Measurements from ENCODE around the gene CIRBP. TPM values are rescaled to one million over a fixed set of nuclear protein-coding genes. Genes with fewer than 3 reads are reported as not detected.

Gene CIRBP
- total and polyA plus RNA-seq, 2 of the 13 experiments (the other 11 are each of a cell fraction or from before 2014, with no cell fraction given), result 133 to 140 TPM

DNA sequence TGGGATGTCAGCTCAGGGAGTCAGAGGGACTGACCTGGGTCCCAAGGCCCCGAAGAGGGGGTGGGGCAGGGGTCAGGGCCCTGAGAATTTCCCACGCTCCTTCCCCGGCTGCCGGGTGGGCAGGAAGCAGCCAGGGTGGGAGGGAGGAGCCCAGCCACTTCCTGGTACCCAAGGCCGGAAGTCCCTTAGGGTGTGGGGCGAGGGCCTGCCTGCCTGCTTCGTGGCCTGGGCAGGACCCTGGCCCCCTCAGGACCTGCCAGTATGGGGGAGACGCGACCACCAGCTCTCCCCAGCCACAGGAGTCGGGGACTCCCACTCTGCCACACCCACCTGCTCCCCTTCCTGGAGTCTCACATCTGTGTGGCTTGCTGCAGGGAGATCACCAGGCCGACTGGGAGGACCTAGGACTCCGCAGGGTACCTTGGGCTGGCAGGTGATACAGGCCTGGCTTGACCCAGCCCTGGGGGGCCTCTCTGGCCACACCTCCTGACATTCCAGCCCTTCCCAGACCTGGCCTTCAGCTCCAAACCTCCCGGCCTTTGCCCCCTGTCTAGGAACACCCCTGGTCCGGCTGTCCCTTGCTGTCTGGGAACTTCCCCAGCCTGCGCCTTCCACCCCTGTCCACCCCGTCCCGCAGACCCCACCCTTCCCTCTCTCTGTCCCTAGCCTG lies 9.8 kb upstream of the CIRBP start (continued):
- TF ChIP-seq, protein P1, sequence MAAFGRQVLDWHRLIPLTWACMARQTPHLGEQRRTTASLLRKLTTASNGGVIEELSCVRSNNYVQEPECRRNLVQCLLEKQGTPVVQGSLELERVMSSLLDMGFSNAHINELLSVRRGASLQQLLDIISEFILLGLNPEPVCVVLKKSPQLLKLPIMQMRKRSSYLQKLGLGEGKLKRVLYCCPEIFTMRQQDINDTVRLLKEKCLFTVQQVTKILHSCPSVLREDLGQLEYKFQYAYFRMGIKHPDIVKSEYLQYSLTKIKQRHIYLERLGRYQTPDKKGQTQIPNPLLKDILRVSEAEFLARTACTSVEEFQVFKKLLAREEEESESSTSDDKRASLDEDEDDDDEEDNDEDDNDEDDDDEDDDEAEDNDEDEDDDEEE (CRISPR knock-in tag; IDR thresholded peaks at IDR 0.05), result 0 out of 2 replicates have a peak, but pooled peaks have one; percentile 38
- TF ChIP-seq ZNF468 (CRISPR knock-in tag; IDR thresholded peaks at IDR 0.05), result peak; percentile 88; the same call in 1 of the 2 replicates
- peak; percentile 48; the same call in 1 of the 2 replicates for TF ChIP-seq CBFB (CRISPR knock-in tag; IDR thresholded peaks at IDR 0.05)
- TF ChIP-seq EHMT2 (IDR thresholded peaks at IDR 0.05; ENCODE audit: borderline replicate concordance, low read depth, low read length), result no peak
- TF ChIP-seq TARDBP (CRISPR knock-in tag; IDR thresholded peaks at IDR 0.05), result peak; percentile 60; the same call in 1 of the 2 replicates
- TF ChIP-seq JUNB (CRISPR knock-in tag; IDR thresholded peaks at IDR 0.05; ENCODE audit: borderline replicate concordance), result no peak; the same call in 1 of the 2 replicates
- TF ChIP-seq ZNF558 (CRISPR knock-in tag; IDR thresholded peaks at IDR 0.05; ENCODE audit: borderline replicate concordance), result peak; percentile 78; the same call in 1 of the 2 replicates
- TF ChIP-seq, protein P2, sequence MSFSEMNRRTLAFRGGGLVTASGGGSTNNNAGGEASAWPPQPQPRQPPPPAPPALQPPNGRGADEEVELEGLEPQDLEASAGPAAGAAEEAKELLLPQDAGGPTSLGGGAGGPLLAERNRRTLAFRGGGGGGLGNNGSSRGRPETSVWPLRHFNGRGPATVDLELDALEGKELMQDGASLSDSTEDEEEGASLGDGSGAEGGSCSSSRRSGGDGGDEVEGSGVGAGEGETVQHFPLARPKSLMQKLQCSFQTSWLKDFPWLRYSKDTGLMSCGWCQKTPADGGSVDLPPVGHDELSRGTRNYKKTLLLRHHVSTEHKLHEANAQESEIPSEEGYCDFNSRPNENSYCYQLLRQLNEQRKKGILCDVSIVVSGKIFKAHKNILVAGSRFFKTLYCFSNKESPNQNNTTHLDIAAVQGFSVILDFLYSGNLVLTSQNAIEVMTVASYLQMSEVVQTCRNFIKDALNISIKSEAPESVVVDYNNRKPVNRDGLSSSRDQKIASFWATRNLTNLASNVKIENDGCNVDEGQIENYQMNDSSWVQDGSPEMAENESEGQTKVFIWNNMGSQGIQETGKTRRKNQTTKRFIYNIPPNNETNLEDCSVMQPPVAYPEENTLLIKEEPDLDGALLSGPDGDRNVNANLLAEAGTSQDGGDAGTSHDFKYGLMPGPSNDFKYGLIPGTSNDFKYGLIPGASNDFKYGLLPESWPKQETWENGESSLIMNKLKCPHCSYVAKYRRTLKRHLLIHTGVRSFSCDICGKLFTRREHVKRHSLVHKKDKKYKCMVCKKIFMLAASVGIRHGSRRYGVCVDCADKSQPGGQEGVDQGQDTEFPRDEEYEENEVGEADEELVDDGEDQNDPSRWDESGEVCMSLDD (CRISPR knock-in tag; IDR thresholded peaks at IDR 0.05; ENCODE audit: borderline replicate concordance), result peak; percentile 74; the same call in 1 of the 2 replicates
- no peak for TF ChIP-seq ZNF136 (CRISPR knock-in tag; IDR thresholded peaks at IDR 0.05; ENCODE audit: low read depth)
- peak; percentile 55; the same call in 1 of the 2 replicates for TF ChIP-seq ZNF292 (CRISPR knock-in tag; IDR thresholded peaks at IDR 0.05; ENCODE audit: borderline replicate concordance, low read depth)
- TF ChIP-seq, protein P3, sequence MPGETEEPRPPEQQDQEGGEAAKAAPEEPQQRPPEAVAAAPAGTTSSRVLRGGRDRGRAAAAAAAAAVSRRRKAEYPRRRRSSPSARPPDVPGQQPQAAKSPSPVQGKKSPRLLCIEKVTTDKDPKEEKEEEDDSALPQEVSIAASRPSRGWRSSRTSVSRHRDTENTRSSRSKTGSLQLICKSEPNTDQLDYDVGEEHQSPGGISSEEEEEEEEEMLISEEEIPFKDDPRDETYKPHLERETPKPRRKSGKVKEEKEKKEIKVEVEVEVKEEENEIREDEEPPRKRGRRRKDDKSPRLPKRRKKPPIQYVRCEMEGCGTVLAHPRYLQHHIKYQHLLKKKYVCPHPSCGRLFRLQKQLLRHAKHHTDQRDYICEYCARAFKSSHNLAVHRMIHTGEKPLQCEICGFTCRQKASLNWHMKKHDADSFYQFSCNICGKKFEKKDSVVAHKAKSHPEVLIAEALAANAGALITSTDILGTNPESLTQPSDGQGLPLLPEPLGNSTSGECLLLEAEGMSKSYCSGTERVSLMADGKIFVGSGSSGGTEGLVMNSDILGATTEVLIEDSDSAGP (CRISPR knock-in tag; IDR thresholded peaks at IDR 0.05; ENCODE audit: borderline replicate concordance), result peak; percentile 94
- TF ChIP-seq, protein P4, sequence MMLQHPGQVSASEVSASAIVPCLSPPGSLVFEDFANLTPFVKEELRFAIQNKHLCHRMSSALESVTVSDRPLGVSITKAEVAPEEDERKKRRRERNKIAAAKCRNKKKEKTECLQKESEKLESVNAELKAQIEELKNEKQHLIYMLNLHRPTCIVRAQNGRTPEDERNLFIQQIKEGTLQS (CRISPR knock-in tag; IDR thresholded peaks at IDR 0.05), result no peak
- TF ChIP-seq, protein P5, sequence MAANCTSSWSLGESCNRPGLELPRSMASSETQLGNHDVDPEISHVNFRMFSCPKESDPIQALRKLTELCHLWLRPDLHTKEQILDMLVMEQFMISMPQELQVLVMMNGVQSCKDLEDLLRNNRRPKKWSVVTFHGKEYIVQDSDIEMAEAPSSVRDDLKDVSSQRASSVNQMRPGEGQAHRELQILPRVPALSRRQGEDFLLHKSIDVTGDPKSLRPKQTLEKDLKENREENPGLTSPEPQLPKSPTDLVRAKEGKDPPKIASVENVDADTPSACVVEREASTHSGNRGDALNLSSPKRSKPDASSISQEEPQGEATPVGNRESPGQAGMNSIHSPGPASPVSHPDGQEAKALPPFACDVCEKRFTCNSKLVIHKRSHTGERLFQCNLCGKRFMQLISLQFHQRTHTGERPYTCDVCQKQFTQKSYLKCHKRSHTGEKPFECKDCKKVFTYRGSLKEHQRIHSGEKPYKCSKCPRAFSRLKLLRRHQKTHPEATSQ (CRISPR knock-in tag; IDR thresholded peaks at IDR 0.05; ENCODE audit: borderline replicate concordance), result no peak
- no peak for TF ChIP-seq RORA (CRISPR knock-in tag; IDR thresholded peaks at IDR 0.05)
- TF ChIP-seq ZNF749 (CRISPR knock-in tag; IDR thresholded peaks at IDR 0.05; ENCODE audit: borderline replicate concordance), result peak; percentile 88; the same call in 1 of the 2 replicates
- no peak for TF ChIP-seq ZBTB3 (CRISPR knock-in tag; IDR thresholded peaks at IDR 0.05; ENCODE audit: borderline replicate concordance, low read depth)
- 0 out of 2 replicates have a peak, but pooled peaks have one; percentile 20 for TF ChIP-seq SOX13 (IDR thresholded peaks at IDR 0.05)
- TF ChIP-seq SOX13 (CRISPR knock-in tag; conservative IDR thresholded peaks at IDR 0.05 in 1 of 2, IDR thresholded peaks at IDR 0.05 in 1 of 2), result peak; percentile 52 to 99; a peak in 3 of 4 replicates
- peak; percentile 55; the same call in 1 of the 2 replicates for TF ChIP-seq ZNF724P (CRISPR knock-in tag; IDR thresholded peaks at IDR 0.05; ENCODE audit: borderline replicate concordance)
- TF ChIP-seq, protein P6, sequence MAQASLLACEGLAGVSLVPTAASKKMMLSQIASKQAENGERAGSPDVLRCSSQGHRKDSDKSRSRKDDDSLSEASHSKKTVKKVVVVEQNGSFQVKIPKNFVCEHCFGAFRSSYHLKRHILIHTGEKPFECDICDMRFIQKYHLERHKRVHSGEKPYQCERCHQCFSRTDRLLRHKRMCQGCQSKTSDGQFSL (CRISPR knock-in tag; IDR thresholded peaks at IDR 0.05), result peak; percentile 66; the same call in 1 of the 2 replicates

Data from HepG2 (cell line).